GM20000 (cell line): ENCODE data around the gene RBPJL.

ENCODE experiments used
- DNase-seq: peaks from one replicate; pipeline ENCODE4 v3.0.0; 2012; ENCODE audit warnings: low spot score
- TF ChIP-seq, protein P1 (sequence below): IDR thresholded peaks from 2 replicates; pipeline ENCODE4 v1.5.1; 2012; ENCODE audit warnings: mild to moderate bottlenecking, control low read depth; ENCODE audit errors: extremely low read depth, missing control alignments

RBPJL gene

DNA sequence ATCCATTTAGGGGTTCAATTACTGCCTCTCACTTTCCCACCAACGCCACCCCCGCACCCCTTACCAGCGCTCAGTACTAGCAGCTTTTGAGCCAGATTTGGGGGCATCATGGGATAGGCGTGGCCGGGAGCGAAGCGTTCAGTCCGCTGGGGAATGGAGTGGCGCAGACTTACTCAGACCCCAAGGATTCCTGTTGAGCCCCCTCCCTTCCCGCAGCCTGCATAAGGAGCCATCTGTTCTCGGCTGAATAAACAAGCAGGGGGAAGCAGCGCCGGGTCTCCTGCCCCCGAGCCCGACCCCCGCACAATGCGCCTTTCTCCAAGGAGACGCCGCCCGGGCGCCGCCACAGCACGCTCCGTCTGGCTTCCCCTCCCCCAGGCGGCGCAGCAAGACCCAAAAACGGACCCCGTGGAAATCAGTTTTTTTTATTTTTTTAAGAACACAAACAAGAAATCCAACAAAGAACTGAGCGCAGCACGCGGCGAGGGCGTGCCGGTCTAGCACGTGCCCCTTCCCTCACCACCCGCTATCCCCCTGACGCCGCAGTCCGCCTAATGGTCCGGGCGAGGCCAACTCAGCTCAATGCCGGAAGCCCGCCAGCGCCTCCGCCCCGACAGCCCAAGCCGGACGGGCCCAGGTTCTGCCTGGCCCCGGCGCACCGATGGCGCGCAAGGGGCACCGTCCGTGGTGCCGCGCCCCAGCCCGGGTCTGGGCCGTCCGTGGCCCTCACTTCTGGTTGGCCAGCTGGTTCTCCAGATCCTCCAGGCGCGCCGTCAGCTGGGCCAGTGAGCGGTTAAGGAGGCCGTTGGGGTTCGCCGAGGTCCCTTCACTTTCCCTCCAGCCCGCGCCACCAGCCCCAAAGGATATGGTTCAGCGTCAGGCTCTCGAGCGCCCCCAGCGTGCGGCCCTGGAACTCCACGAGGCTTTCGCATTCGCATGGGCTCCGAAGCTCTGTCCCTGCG is 13.3 kb upstream of the RBPJL start:
- TF ChIP-seq, protein P1, sequence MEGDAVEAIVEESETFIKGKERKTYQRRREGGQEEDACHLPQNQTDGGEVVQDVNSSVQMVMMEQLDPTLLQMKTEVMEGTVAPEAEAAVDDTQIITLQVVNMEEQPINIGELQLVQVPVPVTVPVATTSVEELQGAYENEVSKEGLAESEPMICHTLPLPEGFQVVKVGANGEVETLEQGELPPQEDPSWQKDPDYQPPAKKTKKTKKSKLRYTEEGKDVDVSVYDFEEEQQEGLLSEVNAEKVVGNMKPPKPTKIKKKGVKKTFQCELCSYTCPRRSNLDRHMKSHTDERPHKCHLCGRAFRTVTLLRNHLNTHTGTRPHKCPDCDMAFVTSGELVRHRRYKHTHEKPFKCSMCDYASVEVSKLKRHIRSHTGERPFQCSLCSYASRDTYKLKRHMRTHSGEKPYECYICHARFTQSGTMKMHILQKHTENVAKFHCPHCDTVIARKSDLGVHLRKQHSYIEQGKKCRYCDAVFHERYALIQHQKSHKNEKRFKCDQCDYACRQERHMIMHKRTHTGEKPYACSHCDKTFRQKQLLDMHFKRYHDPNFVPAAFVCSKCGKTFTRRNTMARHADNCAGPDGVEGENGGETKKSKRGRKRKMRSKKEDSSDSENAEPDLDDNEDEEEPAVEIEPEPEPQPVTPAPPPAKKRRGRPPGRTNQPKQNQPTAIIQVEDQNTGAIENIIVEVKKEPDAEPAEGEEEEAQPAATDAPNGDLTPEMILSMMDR, result peak; percentile 86
- peak; percentile 90 for DNase-seq

DNA sequence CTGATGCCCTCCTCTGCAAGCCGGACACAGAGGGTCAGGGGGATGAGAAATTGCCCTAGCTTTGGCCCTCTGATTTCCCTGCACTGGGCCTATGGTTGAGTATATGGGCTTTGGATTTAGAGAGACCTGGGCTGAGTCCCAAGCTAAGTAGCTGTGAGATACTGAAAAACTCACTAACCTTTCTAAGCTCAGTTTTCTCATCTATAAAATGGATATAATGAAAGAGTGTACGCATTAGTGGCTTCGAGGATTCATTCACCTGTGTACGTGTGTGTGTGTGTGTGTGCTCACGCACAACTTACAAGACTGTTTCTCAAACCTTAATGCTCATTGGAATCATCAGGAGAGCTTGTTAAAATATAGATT is 12.7 kb upstream of the RBPJL start:
- TF ChIP-seq, protein P1, result no peak
- DNase-seq, result peak; percentile 8

DNA sequence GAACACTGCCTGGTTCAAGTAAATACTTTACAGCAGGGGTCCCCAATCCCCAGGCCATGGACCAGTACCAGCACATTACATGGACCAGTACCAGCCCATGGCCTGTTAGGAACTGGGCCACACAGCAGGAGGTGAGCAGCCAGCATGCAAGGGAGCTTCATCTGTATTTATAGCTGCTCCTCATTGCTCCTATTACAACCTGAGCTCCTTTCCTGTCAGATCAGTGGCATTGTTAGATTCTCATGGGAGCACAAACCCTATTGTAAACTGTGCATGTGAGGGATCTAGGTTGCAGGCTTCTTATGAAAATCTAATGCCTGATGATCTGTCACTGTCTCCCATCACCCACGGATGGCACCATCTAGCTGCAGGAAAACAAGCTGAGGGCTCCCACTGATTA is 12.0 kb upstream of the RBPJL start:
- DNase-seq, result no peak
- TF ChIP-seq, protein P1, result no peak

DNA sequence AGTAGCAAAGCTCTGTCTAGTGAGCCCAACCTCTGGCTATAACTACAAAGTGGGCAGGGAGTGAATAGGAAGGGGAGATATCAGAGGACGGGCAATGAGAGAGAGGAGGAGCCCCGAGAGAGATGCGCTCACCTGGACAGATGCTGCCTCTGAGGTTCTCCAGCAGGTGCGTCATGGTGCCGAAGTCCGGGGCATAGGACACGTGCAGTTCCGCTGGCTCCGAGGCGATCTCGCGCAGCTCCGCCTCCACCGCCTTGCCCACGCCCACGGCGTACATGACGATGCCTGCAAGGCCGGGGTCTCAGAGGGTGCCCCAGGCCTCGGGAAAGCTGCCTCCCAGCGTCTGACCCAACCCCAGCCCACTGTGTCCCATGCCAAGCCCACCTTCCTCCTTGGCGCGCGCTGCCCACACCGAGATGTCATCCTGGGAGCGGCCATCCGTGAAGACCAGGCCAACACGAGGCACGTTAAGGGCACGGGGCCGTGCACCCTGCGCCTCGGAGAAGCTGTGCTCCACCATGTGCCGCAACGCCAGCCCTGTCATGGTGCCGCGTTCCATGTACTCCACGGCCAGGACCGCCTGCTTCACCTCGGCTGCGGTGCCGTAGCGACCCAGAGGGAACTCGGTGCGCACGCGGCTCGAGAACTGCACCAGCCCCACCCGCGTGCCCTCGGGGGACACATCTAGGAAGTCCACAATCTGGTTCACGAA is 8.7 kb upstream of the RBPJL start:
- no peak for DNase-seq
- TF ChIP-seq, protein P1, result no peak

DNA sequence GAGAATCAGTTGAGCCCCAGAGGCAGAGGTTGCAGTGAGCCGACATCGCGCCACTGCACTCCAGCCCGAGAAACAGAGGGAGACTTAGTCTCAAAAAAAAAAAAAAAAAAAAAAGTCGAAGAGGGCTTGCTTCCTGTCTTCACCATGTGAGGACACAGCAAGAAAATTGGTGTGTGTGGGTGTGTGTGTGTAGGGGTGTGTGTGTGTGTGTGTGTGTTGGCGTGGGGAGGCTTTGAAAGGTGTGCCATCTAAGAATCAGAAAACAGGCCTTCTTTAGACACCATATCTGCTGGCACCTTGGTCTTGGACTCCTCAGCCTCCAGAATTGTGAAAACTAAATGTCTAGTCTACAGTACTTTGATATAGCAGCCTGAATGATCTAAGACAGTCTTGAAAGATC is 6.9 kb upstream of the RBPJL start:
- TF ChIP-seq, protein P1, result no peak
- no peak for DNase-seq

DNA sequence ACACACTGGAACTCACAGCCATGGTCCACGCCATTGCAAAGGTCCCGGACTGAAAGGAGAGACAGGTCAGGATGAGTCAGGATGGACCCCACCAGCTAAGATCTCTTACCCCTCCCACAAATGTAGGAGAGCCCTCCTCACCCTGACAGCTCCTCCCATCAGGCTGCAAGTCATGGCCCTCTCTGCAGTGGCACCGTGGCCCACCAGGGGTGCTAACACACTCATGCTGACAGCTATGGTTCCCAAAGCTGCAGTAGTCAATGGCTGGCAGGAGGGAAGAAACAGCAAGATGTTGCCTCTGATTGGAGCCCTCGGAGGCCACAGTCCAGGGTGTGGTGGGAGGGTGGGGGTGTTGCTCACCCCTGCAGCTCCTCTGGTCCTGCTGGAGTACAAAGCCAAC is 5.7 kb upstream of the RBPJL start:
- TF ChIP-seq, protein P1, result peak; percentile 26
- peak; percentile 68 for DNase-seq

DNA sequence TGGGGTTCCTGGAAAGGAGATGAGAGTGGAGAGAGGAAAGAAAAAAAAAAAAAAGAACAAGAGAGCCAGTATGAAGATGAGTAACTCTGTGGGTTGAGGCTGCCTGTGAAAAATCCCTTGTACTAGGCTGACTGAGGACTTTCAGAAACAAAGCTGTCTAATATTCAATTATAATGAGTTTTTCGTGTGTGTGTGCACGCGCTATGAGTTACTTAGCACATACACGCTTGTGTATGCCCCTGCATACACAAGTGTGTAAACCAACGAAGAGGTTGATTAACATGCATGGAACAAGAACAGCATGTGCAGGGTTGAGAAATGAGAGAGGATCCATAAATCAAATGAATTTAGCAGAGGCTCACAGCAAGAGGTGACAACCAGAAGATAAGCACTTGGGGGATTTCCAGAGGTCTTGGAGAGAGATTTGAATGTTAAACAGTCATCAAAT is 4.8 kb upstream of the RBPJL start:
- TF ChIP-seq, protein P1, result no peak
- no peak for DNase-seq
